Transverse colon (tissue), 4 donors: ENCODE data around the gene TROAP.

ENCODE experiments used
- EP300 ChIP-seq: sonication (generic); formaldehyde crosslinking; IDR thresholded peaks from one replicate; pipeline ENCODE4 v1.6.1; 2017; ENCODE audit warnings: antibody characterized with exemption, low read depth
- POLR2AphosphoS5 ChIP-seq, 3 donors: sonication (generic); formaldehyde crosslinking; IDR thresholded peaks; one replicate each; pipeline ENCODE4 v1.6.1; 2016; ENCODE audit warnings: antibody characterized with exemption in 3 of 3
- TF ChIP-seq, protein P1 (sequence below), 5 experiments: fragments of 200-600 bp in 3 of 5; fragments of 450-650 bp in 2 of 5; sonication (generic) in 3 of 5; IDR thresholded peaks; 1 replicate in 2 of 5; 2 replicates in 3 of 5; pipeline ENCODE4 v1.5.1; 2016 to 2017; ENCODE audit warnings: antibody characterized with exemption in 5 of 5, inconsistent platforms in 3 of 5, mild to moderate bottlenecking in 2 of 5, moderate library complexity in 1 of 5

- TF ChIP-seq, protein P1, sequence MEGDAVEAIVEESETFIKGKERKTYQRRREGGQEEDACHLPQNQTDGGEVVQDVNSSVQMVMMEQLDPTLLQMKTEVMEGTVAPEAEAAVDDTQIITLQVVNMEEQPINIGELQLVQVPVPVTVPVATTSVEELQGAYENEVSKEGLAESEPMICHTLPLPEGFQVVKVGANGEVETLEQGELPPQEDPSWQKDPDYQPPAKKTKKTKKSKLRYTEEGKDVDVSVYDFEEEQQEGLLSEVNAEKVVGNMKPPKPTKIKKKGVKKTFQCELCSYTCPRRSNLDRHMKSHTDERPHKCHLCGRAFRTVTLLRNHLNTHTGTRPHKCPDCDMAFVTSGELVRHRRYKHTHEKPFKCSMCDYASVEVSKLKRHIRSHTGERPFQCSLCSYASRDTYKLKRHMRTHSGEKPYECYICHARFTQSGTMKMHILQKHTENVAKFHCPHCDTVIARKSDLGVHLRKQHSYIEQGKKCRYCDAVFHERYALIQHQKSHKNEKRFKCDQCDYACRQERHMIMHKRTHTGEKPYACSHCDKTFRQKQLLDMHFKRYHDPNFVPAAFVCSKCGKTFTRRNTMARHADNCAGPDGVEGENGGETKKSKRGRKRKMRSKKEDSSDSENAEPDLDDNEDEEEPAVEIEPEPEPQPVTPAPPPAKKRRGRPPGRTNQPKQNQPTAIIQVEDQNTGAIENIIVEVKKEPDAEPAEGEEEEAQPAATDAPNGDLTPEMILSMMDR (IDR thresholded peaks at IDR 0.05), result no peak
- TF ChIP-seq POLR2AphosphoS5 (IDR thresholded peaks at IDR 0.05) (no peak), EP300 (no peak)
Observed at GRCh38 chr12:49273726-49274395, 49.2 kb upstream of the TROAP start.
